Pancreas (tissue), 10 donors: ENCODE results near the gene ASB6. TPM values are rescaled to one million over a fixed set of nuclear protein-coding genes. Genes with fewer than 3 reads are reported as not detected.
"Not testable (repeated sequence)": the region's sequence is repeated elsewhere in the genome, so short reads cannot be mapped to it uniquely, and the experiment has no call there.

Experiments
- ATAC-seq, 4 donors: fragments of 200-7000 bp; cut with Tn5 transposase; one replicate each; pipeline versions ENCODE4 v1.8.0 to v1.9.1; 2020; ENCODE audit warnings: mild to moderate bottlenecking in 4 of 4, moderate library complexity in 4 of 4
- DNase-seq, 6 donors: peaks; one replicate each; pipeline ENCODE4 v3.0.0-alpha.2; 2020
- FAIRE-seq: peaks from 2 replicates; lab custom pipeline; 2012; peaks lifted over from hg19 to GRCh38; lab: Jason Lieb, UNC
- H3K27ac ChIP-seq, 4 donors: fragments of 200-600 bp; sonication (generic); 1 replicate in 3 of 4; 2 replicates in 1 of 4; pipeline versions ENCODE4 v1.5.0 to v1.8.0; 2020
- H3K27me3 ChIP-seq, 4 donors: fragments of 200-600 bp; one replicate each; pipeline ENCODE4 v1.8.0; 2021
- H3K36me3 ChIP-seq, 3 donors: fragments of 200-600 bp; sonication (generic) in 1 of 3; one replicate each; pipeline versions ENCODE4 v1.5.0 to v1.8.0; 2020 to 2021
- H3K4me1 ChIP-seq, 3 donors: fragments of 200-600 bp; one replicate each; pipeline ENCODE4 v1.8.0; 2021
- H3K4me3 ChIP-seq, 4 donors: fragments of 200-600 bp; sonication (generic) in 2 of 4; one replicate each; pipeline versions ENCODE4 v1.5.0 to v1.8.0; 2020 to 2021
- H3K9me3 ChIP-seq, 4 donors: fragments of 200-600 bp; one replicate each; pipeline ENCODE4 v1.8.0; 2021
- CTCF ChIP-seq, 4 donors: fragments of 200-600 bp; sonication (generic) in 3 of 4; IDR thresholded peaks; one replicate each; pipeline versions ENCODE4 v1.5.0 to v1.8.0; 2021; ENCODE audit warnings: antibody characterized with exemption in 4 of 4
- WGBS, 2 donors: extraction: QIAGEN DNeasy Blood & Tissue Kit; methylation state at CpG; one replicate each; pipeline ENCODE4 v1.1.7; 2013; 5-methylcytosine and 5-hydroxymethylcytosine counted together
- intact Hi-C, 3 donors: fragments of 100-400 bp; cut with DNase I; formaldehyde crosslinking; loops; one replicate each; pipeline versions ENCODE4 v1.11.1 to v1.14.2; 2022
- polyA plus RNA-seq, 2 donors: library from polyadenylated mRNA; stranded (reverse); fragments of 200-250 nt; gene quantifications; one replicate each; pipeline ENCODE4 v1.2.3, GENCODE V29; 2013
- total RNA-seq, 6 donors: library from RNA; stranded (reverse); fragmentation: NEBNext Ultra II Directional in 4 of 6; extraction: Animal tissue kit (Norgen Biotek cat#: 25700) in 4 of 6; gene quantifications; one replicate each; pipeline versions ENCODE4 v1.2.1 to v1.2.4, GENCODE V29; 2021 to 2023
- donor health status: healthy with polysubstance abuse.
- donor health status: DM: no; HTN: no; CAD: no; lungs with moderate emphysema.
- donor health status: DM: no; HTN: no; CAD: no.
- donor health status: control.
- donor health status: control.
- donor health status: Bipolar disorder and iron deficiency.
- donor health status: DM: yes; HTN: yes; CAD: no.
- donor health status: DM: no; HTN: no; CAD: no.
- donor health status: DM: no; HTN: no; CAD: no.
- donor health status: DM: yes; HTN: yes; CAD: no.

Gene ASB6
- total and polyA plus RNA-seq, 8 donors, result 6.3 to 23.7 (median 9.0) TPM

GRCh38 chr9:129639034-129639630, 2.8 kb downstream of the ASB6 start:
- intact Hi-C loops, result no loop called here
- Histone ChIP-seq H3K4me3 (no peak overlapping the region), H3K36me3 (peaks cover 7 to 50% (median 33%) of the 10 kb centered on the region in 3 donors), H3K9me3 (no peaks in the 10 kb centered on the region), H3K4me1 (peaks cover 16 to 22% (median 17%) of the 10 kb centered on the region in 3 donors), H3K27me3 (no peaks in the 10 kb centered on the region), H3K27ac (peak overlapping the region in 3 of 4 donors; percentile 53 to 64 (median 60))
- FAIRE-seq (no peak), ATAC-seq (no peak), DNase-seq (peak in 2 of 6 donors; percentile 15 to 71)
- WGBS, 2 donors, result 79 to 81% methylated on average over 17 of the region's 17 CpGs
- TF ChIP-seq CTCF (IDR thresholded peaks at IDR 0.05), result no peak

- H3K27me3 ChIP-seq, result no peaks in the 10 kb centered on the region
- H3K27ac ChIP-seq, result no peak overlapping the region
- peaks cover 7 to 58% (median 38%) of the 10 kb centered on the region in 3 donors for H3K36me3 ChIP-seq
- intact Hi-C loops, result no loop called here
- no peaks in the 10 kb centered on the region for H3K9me3 ChIP-seq
- DNase-seq (peak in 2 of 6 donors; percentile 15 to 58), FAIRE-seq (no peak), ATAC-seq (no peak)
- H3K4me1 ChIP-seq, result peaks cover 16 to 22% (median 17%) of the 10 kb centered on the region in 3 donors
- 77 to 81% methylated on average over 29 of the region's 29 CpGs for WGBS, 2 donors
- H3K4me3 ChIP-seq, result no peak overlapping the region
- no peak for TF ChIP-seq CTCF (IDR thresholded peaks at IDR 0.05)
Observed at GRCh38 chr9:129637673-129638439, 4.1 kb downstream of the ASB6 start.

- Histone ChIP-seq H3K27ac (no peak overlapping the region), H3K36me3 (peaks cover 7 to 61% (median 38%) of the 10 kb centered on the region in 3 donors), H3K27me3 (no peaks in the 10 kb centered on the region), H3K4me3 (no peak overlapping the region), H3K9me3 (no peaks in the 10 kb centered on the region), H3K4me1 (peaks cover 16 to 22% (median 17%) of the 10 kb centered on the region in 3 donors)
- FAIRE-seq (no peak), ATAC-seq (no peak), DNase-seq (peak in 2 of 6 donors; percentile 13 to 35)
- WGBS, 2 donors, result 74 to 77% methylated on average over 9 of the region's 9 CpGs
- intact Hi-C loops, result no loop called here
- TF ChIP-seq CTCF (IDR thresholded peaks at IDR 0.05), result no peak
Observed at GRCh38 chr9:129637102-129637501, 4.8 kb downstream of the ASB6 start.

- H3K27me3 ChIP-seq, FAIRE-seq, H3K27ac ChIP-seq, H3K9me3 ChIP-seq, intact Hi-C loops, H3K4me3 ChIP-seq, ATAC-seq: not testable (repeated sequence)
- peaks cover 16 to 22% (median 17%) of the 10 kb centered on the region in 3 donors for H3K4me1 ChIP-seq
- WGBS, 2 donors, result 94 to 97% methylated on average over 10 of the region's 10 CpGs
- DNase-seq, result peak in 2 of 6 donors; percentile 7 to 9
- peaks cover 7 to 61% (median 38%) of the 10 kb centered on the region in 3 donors for H3K36me3 ChIP-seq
Observed at GRCh38 chr9:129636343-129636742, 5.6 kb downstream of the ASB6 start.

- intact Hi-C loops, result no loop called here
- 90 to 94% methylated on average over 34 of the region's 34 CpGs for WGBS, 2 donors
- FAIRE-seq (no peak), DNase-seq (peak in 2 of 6 donors; percentile 13 to 46), ATAC-seq (no peak)
- Histone ChIP-seq H3K4me1 (peaks cover 9 to 22% (median 14%) of the 10 kb centered on the region in 3 donors), H3K27me3 (no peaks in the 10 kb centered on the region), H3K4me3 (no peak overlapping the region), H3K9me3 (no peaks in the 10 kb centered on the region), H3K36me3 (peaks cover 7 to 61% (median 38%) of the 10 kb centered on the region in 3 donors), H3K27ac (no peak overlapping the region)
- TF ChIP-seq CTCF (IDR thresholded peaks at IDR 0.05), result no peak
Observed at GRCh38 chr9:129635099-129636065, 6.6 kb downstream of the ASB6 start.
